H9 (cell line): Measurements from ENCODE around the gene FAM185A. TPM values are rescaled to one million over a fixed set of nuclear protein-coding genes. Genes with fewer than 3 reads are reported as not detected.
"Not testable (repeated sequence)": the region's sequence is repeated elsewhere in the genome, so short reads cannot be mapped to it uniquely, and the experiment has no call there.

Experiments used
- DNase-seq: peaks from one replicate; pipeline ENCODE4 v3.0.0-alpha.2; 2017
- H2AFZ ChIP-seq: one replicate; pipeline ENCODE4 v1.6.1; 2013; ENCODE audit warnings: mild to moderate bottlenecking, low read length, control low read depth, moderate library complexity
- H2AK5ac ChIP-seq: 2 replicates; pipeline ENCODE4 v1.6.1; 2013; ENCODE audit warnings: low read length, control low read depth, mixed read lengths; ENCODE audit not compliant: insufficient read length
- H2BK120ac ChIP-seq: one replicate; pipeline ENCODE4 v1.6.1; 2013; ENCODE audit warnings: low read depth, mild to moderate bottlenecking, low read length, control low read depth, inconsistent platforms; ENCODE audit not compliant: poor library complexity, severe bottlenecking
- H2BK12ac ChIP-seq: 2 replicates; pipeline ENCODE4 v1.6.1; 2013; ENCODE audit warnings: low read length, control low read depth, mixed read lengths, low read depth; ENCODE audit not compliant: insufficient read length
- H2BK15ac ChIP-seq: 2 replicates; pipeline ENCODE4 v1.6.1; 2013; ENCODE audit warnings: low read depth, low read length, control low read depth
- H2BK20ac ChIP-seq: one replicate; pipeline ENCODE4 v1.6.1; 2013; ENCODE audit warnings: low read depth, mild to moderate bottlenecking, low read length, control low read depth, inconsistent platforms; ENCODE audit not compliant: poor library complexity, severe bottlenecking
- H2BK5ac ChIP-seq: 2 replicates; pipeline ENCODE4 v1.6.1; 2013; ENCODE audit warnings: low read length, control low read depth, mixed read lengths; ENCODE audit not compliant: insufficient read length
- H3K14ac ChIP-seq: 2 replicates; pipeline ENCODE4 v1.6.1; 2013; ENCODE audit warnings: low read length, control low read depth; ENCODE audit not compliant: insufficient read depth
- H3K18ac ChIP-seq: 2 replicates; pipeline ENCODE4 v1.6.1; 2013; ENCODE audit warnings: low read depth, mild to moderate bottlenecking, mixed read lengths, low read length, control low read depth; ENCODE audit not compliant: insufficient read length
- H3K23ac ChIP-seq: 2 replicates; pipeline ENCODE4 v1.6.1; 2013; ENCODE audit warnings: low read length, control low read depth, mixed read lengths, low read depth; ENCODE audit not compliant: insufficient read length
- H3K23me2 ChIP-seq: 2 replicates; pipeline ENCODE4 v1.6.1; 2013; ENCODE audit warnings: low read depth, mild to moderate bottlenecking, mixed read lengths, low read length, control low read depth; ENCODE audit not compliant: insufficient read length, poor library complexity, severe bottlenecking
- H3K27ac ChIP-seq: 2 replicates; pipeline ENCODE4 v1.5.1; 2013; ENCODE audit warnings: low read length, control low read depth, mixed read lengths, low read depth; ENCODE audit not compliant: insufficient read length
- H3K27me3 ChIP-seq: 2 replicates; pipeline ENCODE4 v1.6.1; 2013; ENCODE audit warnings: low read length, control low read depth, inconsistent platforms; ENCODE audit not compliant: insufficient read depth
- H3K4ac ChIP-seq: 2 replicates; pipeline ENCODE4 v1.6.1; 2013; ENCODE audit warnings: low read depth, mild to moderate bottlenecking, control low read depth, inconsistent platforms, low read length, moderate library complexity
- H3K4me1 ChIP-seq: 2 replicates; pipeline ENCODE4 v1.6.1; 2013; ENCODE audit warnings: low read length, control low read depth, inconsistent platforms; ENCODE audit not compliant: insufficient read depth
- H3K4me2 ChIP-seq: 2 replicates; pipeline ENCODE4 v1.6.1; 2013; ENCODE audit warnings: low read length, control low read depth, mixed read lengths; ENCODE audit not compliant: insufficient read length, insufficient read depth
- H3K56ac ChIP-seq: 2 replicates; pipeline ENCODE4 v1.6.1; 2013; ENCODE audit warnings: low read depth, mild to moderate bottlenecking, mixed read lengths, low read length, control low read depth; ENCODE audit not compliant: insufficient read length
- H3K79me1 ChIP-seq: 2 replicates; pipeline ENCODE4 v1.6.1; 2013; ENCODE audit warnings: low read depth, mild to moderate bottlenecking, moderate library complexity, low read length, control low read depth, inconsistent platforms; ENCODE audit not compliant: insufficient read depth, poor library complexity, severe bottlenecking
- H3K79me2 ChIP-seq: 2 replicates; pipeline ENCODE4 v1.6.1; 2013; ENCODE audit warnings: low read length, control low read depth, inconsistent platforms; ENCODE audit not compliant: insufficient read depth
- H3K9ac ChIP-seq: 2 replicates; pipeline ENCODE4 v1.6.1; 2013; ENCODE audit warnings: low read length, control low read depth, mixed read lengths; ENCODE audit not compliant: insufficient read length; ENCODE audit errors: extremely low read depth
- H3K9me3 ChIP-seq: one replicate; pipeline ENCODE4 v1.6.1; 2013; ENCODE audit warnings: low read depth, low read length, inconsistent platforms; ENCODE audit not compliant: control insufficient read depth
- H3T11ph ChIP-seq: one replicate; pipeline ENCODE4 v1.6.1; 2013; ENCODE audit warnings: mild to moderate bottlenecking, low read length, control low read depth, inconsistent platforms
- H4K20me1 ChIP-seq: one replicate; pipeline ENCODE4 v1.6.1; 2013; ENCODE audit not compliant: control insufficient read depth, insufficient read length, insufficient read depth
- H4K5ac ChIP-seq: 2 replicates; pipeline ENCODE4 v1.6.1; 2013; ENCODE audit warnings: low read depth, mild to moderate bottlenecking, mixed read lengths, low read length, control low read depth; ENCODE audit not compliant: insufficient read length
- H4K8ac ChIP-seq: replicated peaks from 2 replicates; pipeline ENCODE4 v1.6.1; 2013; ENCODE audit warnings: low read length, control low read depth, mixed read lengths, low read depth; ENCODE audit not compliant: insufficient read length
- H4K91ac ChIP-seq: 2 replicates; pipeline ENCODE4 v1.6.1; 2013; ENCODE audit warnings: low read depth, mild to moderate bottlenecking, moderate library complexity, mixed read lengths, low read length, control low read depth; ENCODE audit not compliant: insufficient read length
- H3K27ac Mint-ChIP-seq, 3 experiments: 2 replicates in 2 of 3; 3 replicates in 1 of 3; pipeline ENCODE4 v1.8.0; 2020 to 2021; ENCODE audit warnings: mixed read lengths in 3 of 3, mild to moderate bottlenecking in 1 of 3, moderate library complexity in 1 of 3
- H3K27me3 Mint-ChIP-seq: 2 replicates; pipeline ENCODE4 v1.8.0; 2021; ENCODE audit warnings: low read depth, mild to moderate bottlenecking, moderate library complexity, mixed read lengths
- H3K36me3 Mint-ChIP-seq, 3 experiments: 2 replicates in 2 of 3; 3 replicates in 1 of 3; pipeline ENCODE4 v1.8.0; 2020 to 2021; ENCODE audit warnings: low read depth in 3 of 3, mixed read lengths in 3 of 3; ENCODE audit not compliant: insufficient read depth in 1 of 3
- H3K4me1 Mint-ChIP-seq, 2 experiments: 2 replicates each; pipeline ENCODE4 v1.8.0; 2020; ENCODE audit warnings: mixed read lengths in 2 of 2
- H3K4me3 Mint-ChIP-seq, 2 experiments: 2 replicates in 1 of 2; 3 replicates in 1 of 2; pipeline ENCODE4 v1.8.0; 2020 to 2021; ENCODE audit warnings: mild to moderate bottlenecking in 2 of 2, mixed read lengths in 2 of 2, moderate library complexity in 1 of 2
- H3K9me3 Mint-ChIP-seq, 2 experiments: 2 replicates in 1 of 2; 3 replicates in 1 of 2; pipeline ENCODE4 v1.8.0; 2020; ENCODE audit warnings: mild to moderate bottlenecking in 2 of 2, mixed read lengths in 2 of 2, moderate library complexity in 1 of 2
- WGBS: extraction: QIAGEN DNeasy Blood & Tissue Kit; methylation state at CpG from one replicate; pipeline ENCODE4 v1.1.7; 2013; ENCODE audit warnings: missing lambda C conversion rate, low lambda C conversion rate, mixed read lengths; ENCODE audit not compliant: insufficient read length; ENCODE audit errors: extremely low coverage; 5-methylcytosine and 5-hydroxymethylcytosine counted together
- total RNA-seq: library from RNA; stranded (reverse); gene quantifications from 2 replicates; pipeline ENCODE4 v1.2.1, GENCODE V29; 2021

The FAM185A gene
- total RNA-seq, 1 experiment from 2014 or later: 7.0 TPM

GRCh38 chr7:102790364-102791100 is 41.7 kb downstream of the FAM185A start:
- H3K27me3 Mint-ChIP-seq, H3K27ac Mint-ChIP-seq: not testable (repeated sequence)

GRCh38 chr7:102791367-102791766 is 42.6 kb downstream of the FAM185A start:
- not testable (repeated sequence) for H2AK5ac ChIP-seq, H3K4me3 Mint-ChIP-seq, H4K91ac ChIP-seq, H3K18ac ChIP-seq, H3K4me1 ChIP-seq, H2BK12ac ChIP-seq, H3K23me2 ChIP-seq, H4K20me1 ChIP-seq, H3K9me3 ChIP-seq, H3K4me1 Mint-ChIP-seq, DNase-seq, H2BK15ac ChIP-seq, H2AFZ ChIP-seq, H3K79me1 ChIP-seq, H2BK5ac ChIP-seq, H3K9ac ChIP-seq, H2BK20ac ChIP-seq, H3K4ac ChIP-seq, H3K9me3 Mint-ChIP-seq, H3K27me3 Mint-ChIP-seq, H3K23ac ChIP-seq, H3K27ac Mint-ChIP-seq, H3K14ac ChIP-seq, H3K4me2 ChIP-seq, H3K56ac ChIP-seq, H3K27ac ChIP-seq, H2BK120ac ChIP-seq, H3K36me3 Mint-ChIP-seq, H3K27me3 ChIP-seq, H3K79me2 ChIP-seq, H4K5ac ChIP-seq, H4K8ac ChIP-seq, H3T11ph ChIP-seq
- no CpG with 5 or more reads among the region's 5 CpGs for WGBS

More at GRCh38 chr7:102790364-102791100, 41.7 kb downstream of the FAM185A start:
- not testable (repeated sequence) for H3K4me1 ChIP-seq, H3K4me2 ChIP-seq, H3K79me1 ChIP-seq, H2AK5ac ChIP-seq, H3K27ac ChIP-seq, H3K4me3 Mint-ChIP-seq, H3K79me2 ChIP-seq, H4K8ac ChIP-seq, H2BK120ac ChIP-seq, H3K14ac ChIP-seq, H3K4me1 Mint-ChIP-seq, H2BK20ac ChIP-seq, H2AFZ ChIP-seq, DNase-seq, H4K5ac ChIP-seq, H4K91ac ChIP-seq, H2BK5ac ChIP-seq, H2BK12ac ChIP-seq, H3K27me3 ChIP-seq, H3K36me3 Mint-ChIP-seq, H3T11ph ChIP-seq, H3K9me3 Mint-ChIP-seq, H3K9me3 ChIP-seq, H3K18ac ChIP-seq, H3K9ac ChIP-seq, H2BK15ac ChIP-seq, H3K56ac ChIP-seq, H3K4ac ChIP-seq, H3K23me2 ChIP-seq, H3K23ac ChIP-seq, H4K20me1 ChIP-seq
- WGBS: no CpG with 5 or more reads among the region's 4 CpGs
